ENCODE measurements around the gene SEPSECS. TPM values are rescaled to one million over a fixed set of nuclear protein-coding genes. Genes with fewer than 3 reads are reported as not detected.

SEPSECS gene
- polyA plus RNA-seq, 1 donor from 2014 or later = 6.5 TPM

- no peak overlapping the region for H3K4me2 ChIP-seq (ENCODE audit: low read length)
These were observed 47.3 kb downstream of the SEPSECS start for GRCh38 chr4:25112995-25113380.

DNA sequence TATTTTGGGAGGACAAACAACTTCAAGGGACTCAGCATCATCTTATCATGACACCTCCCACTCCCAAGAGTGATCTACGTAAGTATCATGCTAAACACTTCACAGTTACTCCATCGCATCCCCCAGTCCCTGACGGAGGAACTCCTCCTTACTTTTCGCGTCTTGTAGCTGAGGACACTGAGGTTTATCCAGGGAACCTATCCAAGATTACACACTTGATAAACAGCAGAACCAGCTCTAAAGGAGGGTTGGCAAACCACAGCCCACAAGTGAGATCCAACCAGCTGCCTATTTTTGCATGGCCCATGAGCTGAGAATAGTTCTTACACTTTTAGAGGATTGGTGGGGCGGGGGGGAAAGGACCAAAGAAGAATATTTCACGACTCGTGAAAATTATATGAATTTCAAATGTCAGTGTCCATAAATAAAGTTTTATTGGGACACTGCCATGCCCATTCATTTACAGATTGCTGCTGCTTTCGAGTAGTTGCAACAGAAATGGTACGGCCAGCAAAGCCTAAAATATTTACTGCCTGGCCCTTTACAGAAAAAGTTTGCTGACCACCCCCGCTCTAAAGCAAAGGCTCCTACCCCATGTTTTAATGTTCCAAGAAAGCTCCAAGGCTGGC lies 47.8 kb downstream of the SEPSECS start:
- no peaks in the 10 kb centered on the region for H3K9me2 ChIP-seq (ENCODE audit: insufficient read depth, low read length)
- TF ChIP-seq RAD21 (conservative IDR thresholded peaks at IDR 0.05) (no peak), TAF1 (IDR thresholded peaks at IDR 0.05; ENCODE audit: low read depth) (no peak), POLR2AphosphoS5 (IDR thresholded peaks at IDR 0.05) (no peak), EZH2 (IDR thresholded peaks at IDR 0.05; ENCODE audit: borderline replicate concordance, insufficient read depth, low read length, poor library complexity, severe bottlenecking) (no peak), EP300 (conservative IDR thresholded peaks at IDR 0.05; ENCODE audit: poor library complexity, severe bottlenecking) (no peak), MXI1 (conservative IDR thresholded peaks at IDR 0.05; ENCODE audit: poor library complexity, severe bottlenecking) (no peak), SMC3 (conservative IDR thresholded peaks at IDR 0.05; ENCODE audit: poor library complexity) (no peak)
- TF ChIP-seq, protein P1, sequence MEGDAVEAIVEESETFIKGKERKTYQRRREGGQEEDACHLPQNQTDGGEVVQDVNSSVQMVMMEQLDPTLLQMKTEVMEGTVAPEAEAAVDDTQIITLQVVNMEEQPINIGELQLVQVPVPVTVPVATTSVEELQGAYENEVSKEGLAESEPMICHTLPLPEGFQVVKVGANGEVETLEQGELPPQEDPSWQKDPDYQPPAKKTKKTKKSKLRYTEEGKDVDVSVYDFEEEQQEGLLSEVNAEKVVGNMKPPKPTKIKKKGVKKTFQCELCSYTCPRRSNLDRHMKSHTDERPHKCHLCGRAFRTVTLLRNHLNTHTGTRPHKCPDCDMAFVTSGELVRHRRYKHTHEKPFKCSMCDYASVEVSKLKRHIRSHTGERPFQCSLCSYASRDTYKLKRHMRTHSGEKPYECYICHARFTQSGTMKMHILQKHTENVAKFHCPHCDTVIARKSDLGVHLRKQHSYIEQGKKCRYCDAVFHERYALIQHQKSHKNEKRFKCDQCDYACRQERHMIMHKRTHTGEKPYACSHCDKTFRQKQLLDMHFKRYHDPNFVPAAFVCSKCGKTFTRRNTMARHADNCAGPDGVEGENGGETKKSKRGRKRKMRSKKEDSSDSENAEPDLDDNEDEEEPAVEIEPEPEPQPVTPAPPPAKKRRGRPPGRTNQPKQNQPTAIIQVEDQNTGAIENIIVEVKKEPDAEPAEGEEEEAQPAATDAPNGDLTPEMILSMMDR (IDR thresholded peaks at IDR 0.05; ENCODE audit: poor library complexity, severe bottlenecking) = no peak
- TF ChIP-seq, protein P2, sequence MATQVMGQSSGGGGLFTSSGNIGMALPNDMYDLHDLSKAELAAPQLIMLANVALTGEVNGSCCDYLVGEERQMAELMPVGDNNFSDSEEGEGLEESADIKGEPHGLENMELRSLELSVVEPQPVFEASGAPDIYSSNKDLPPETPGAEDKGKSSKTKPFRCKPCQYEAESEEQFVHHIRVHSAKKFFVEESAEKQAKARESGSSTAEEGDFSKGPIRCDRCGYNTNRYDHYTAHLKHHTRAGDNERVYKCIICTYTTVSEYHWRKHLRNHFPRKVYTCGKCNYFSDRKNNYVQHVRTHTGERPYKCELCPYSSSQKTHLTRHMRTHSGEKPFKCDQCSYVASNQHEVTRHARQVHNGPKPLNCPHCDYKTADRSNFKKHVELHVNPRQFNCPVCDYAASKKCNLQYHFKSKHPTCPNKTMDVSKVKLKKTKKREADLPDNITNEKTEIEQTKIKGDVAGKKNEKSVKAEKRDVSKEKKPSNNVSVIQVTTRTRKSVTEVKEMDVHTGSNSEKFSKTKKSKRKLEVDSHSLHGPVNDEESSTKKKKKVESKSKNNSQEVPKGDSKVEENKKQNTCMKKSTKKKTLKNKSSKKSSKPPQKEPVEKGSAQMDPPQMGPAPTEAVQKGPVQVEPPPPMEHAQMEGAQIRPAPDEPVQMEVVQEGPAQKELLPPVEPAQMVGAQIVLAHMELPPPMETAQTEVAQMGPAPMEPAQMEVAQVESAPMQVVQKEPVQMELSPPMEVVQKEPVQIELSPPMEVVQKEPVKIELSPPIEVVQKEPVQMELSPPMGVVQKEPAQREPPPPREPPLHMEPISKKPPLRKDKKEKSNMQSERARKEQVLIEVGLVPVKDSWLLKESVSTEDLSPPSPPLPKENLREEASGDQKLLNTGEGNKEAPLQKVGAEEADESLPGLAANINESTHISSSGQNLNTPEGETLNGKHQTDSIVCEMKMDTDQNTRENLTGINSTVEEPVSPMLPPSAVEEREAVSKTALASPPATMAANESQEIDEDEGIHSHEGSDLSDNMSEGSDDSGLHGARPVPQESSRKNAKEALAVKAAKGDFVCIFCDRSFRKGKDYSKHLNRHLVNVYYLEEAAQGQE (IDR thresholded peaks at IDR 0.05; ENCODE audit: borderline replicate concordance) = no peak
- no peak overlapping the region for H3K4me2 ChIP-seq (ENCODE audit: low read length)
- H3K27ac ChIP-seq (ENCODE audit: low read length) = no peak overlapping the region
- no peaks in the 10 kb centered on the region for H3F3A ChIP-seq (ENCODE audit: insufficient read depth, low read length, poor library complexity, severe bottlenecking)
- no peaks in the 10 kb centered on the region for H3K36me3 ChIP-seq (ENCODE audit: insufficient read depth, low read length)
- no peaks in the 10 kb centered on the region for H3K27me3 ChIP-seq (ENCODE audit: insufficient read depth, low read depth, low read length)
- no peaks in the 10 kb centered on the region for H3K9me3 ChIP-seq (ENCODE audit: low read length)
- H4K20me1 ChIP-seq (ENCODE audit: insufficient read depth) = no peaks in the 10 kb centered on the region
- H3K79me2 ChIP-seq (replicated peaks; ENCODE audit: insufficient read depth, low read length) = no peaks in the 10 kb centered on the region
- H3K9ac ChIP-seq (ENCODE audit: low read length) = no peak overlapping the region
- H3K4me3 ChIP-seq (ENCODE audit: low read length) = no peak overlapping the region
- H2AFZ ChIP-seq (ENCODE audit: low read depth, low read length) = no peak overlapping the region

More at GRCh38 chr4:25112995-25113380, 47.3 kb downstream of the SEPSECS start:
- Histone ChIP-seq H4K20me1 (ENCODE audit: insufficient read depth) (no peaks in the 10 kb centered on the region), H3K4me3 (ENCODE audit: low read length) (no peak overlapping the region), H3K79me2 (replicated peaks; ENCODE audit: insufficient read depth, low read length) (no peaks in the 10 kb centered on the region), H3K27ac (ENCODE audit: low read length) (no peak overlapping the region), H3K9ac (ENCODE audit: low read length) (no peak overlapping the region), H3F3A (ENCODE audit: insufficient read depth, low read length, poor library complexity, severe bottlenecking) (no peaks in the 10 kb centered on the region), H3K9me2 (ENCODE audit: insufficient read depth, low read length) (no peaks in the 10 kb centered on the region), H3K36me3 (ENCODE audit: insufficient read depth, low read length) (no peaks in the 10 kb centered on the region), H2AFZ (ENCODE audit: low read depth, low read length) (no peak overlapping the region), H3K27me3 (ENCODE audit: insufficient read depth, low read depth, low read length) (no peaks in the 10 kb centered on the region), H3K9me3 (ENCODE audit: low read length) (no peaks in the 10 kb centered on the region)
- TF ChIP-seq EZH2 (IDR thresholded peaks at IDR 0.05; ENCODE audit: borderline replicate concordance, insufficient read depth, low read length, poor library complexity, severe bottlenecking) = no peak
- TF ChIP-seq MXI1 (conservative IDR thresholded peaks at IDR 0.05; ENCODE audit: poor library complexity, severe bottlenecking) = no peak
- no peak for TF ChIP-seq POLR2AphosphoS5 (IDR thresholded peaks at IDR 0.05)
- TF ChIP-seq, protein P1 (IDR thresholded peaks at IDR 0.05; ENCODE audit: poor library complexity, severe bottlenecking) = no peak
- TF ChIP-seq EP300 (conservative IDR thresholded peaks at IDR 0.05; ENCODE audit: poor library complexity, severe bottlenecking) = no peak
- TF ChIP-seq, protein P2 (IDR thresholded peaks at IDR 0.05; ENCODE audit: borderline replicate concordance) = no peak
- TF ChIP-seq RAD21 (conservative IDR thresholded peaks at IDR 0.05) = no peak
- TF ChIP-seq TAF1 (IDR thresholded peaks at IDR 0.05; ENCODE audit: low read depth) = no peak
- TF ChIP-seq SMC3 (conservative IDR thresholded peaks at IDR 0.05; ENCODE audit: poor library complexity) = no peak
